Activated CD8-positive, alpha-beta T cell treated with anti-CD3 and anti-CD28 coated beads for 36 hours (primary cell): ENCODE results near the gene MFSD8. TPM values are rescaled to one million over a fixed set of nuclear protein-coding genes. Genes with fewer than 3 reads are reported as not detected.

ENCODE experiments used
- ATAC-seq: fragments of 200-7000 bp; cut with Tn5 transposase; one replicate; pipeline ENCODE4 v1.10.0; 2021; ENCODE audit warnings: mild to moderate bottlenecking, moderate library complexity
- CTCF ChIA-PET: fragments of 350-600 bp; sonication (Branson Sonifier 250); formaldehyde crosslinking; loops from one replicate; lab custom pipeline; 2021; ENCODE audit warnings: antibody characterized with exemption; lab: Charles Lee
- POLR2A ChIA-PET: fragments of 350-600 bp; sonication (Branson Sonifier 250); formaldehyde crosslinking; loops from one replicate; lab custom pipeline; 2021; ENCODE audit warnings: antibody characterized with exemption; lab: Charles Lee
- DNase-seq: peaks from one replicate; pipeline ENCODE4 v3.0.0-alpha.2; 2020
- H3K27ac Mint-ChIP-seq: one replicate; pipeline ENCODE4 v1.8.0; 2021; ENCODE audit warnings: mild to moderate bottlenecking, mixed read lengths
- H3K27me3 Mint-ChIP-seq: one replicate; pipeline ENCODE4 v1.8.0; 2021; ENCODE audit warnings: mixed read lengths
- H3K36me3 Mint-ChIP-seq: one replicate; pipeline ENCODE4 v1.8.0; 2021; ENCODE audit warnings: low read depth, mixed read lengths
- H3K4me1 Mint-ChIP-seq: one replicate; pipeline ENCODE4 v1.8.0; 2021; ENCODE audit warnings: low read depth, mixed read lengths
- H3K4me3 Mint-ChIP-seq: one replicate; pipeline ENCODE4 v1.8.0; 2021; ENCODE audit warnings: mild to moderate bottlenecking, moderate library complexity, mixed read lengths
- H3K9me3 Mint-ChIP-seq: one replicate; pipeline ENCODE4 v1.8.0; 2021; ENCODE audit warnings: mixed read lengths
- CTCF ChIP-seq: fragments of 200-600 bp; IDR thresholded peaks from one replicate; pipeline ENCODE4 v1.8.0; 2022; ENCODE audit warnings: antibody characterized with exemption, mild to moderate bottlenecking
- intact Hi-C: fragments of 100-400 bp; cut with micrococcal nuclease; formaldehyde crosslinking; loops from one replicate; pipeline ENCODE4 v1.10.0; 2022
- total RNA-seq, 2 experiments: library from RNA; stranded (reverse); gene quantifications; one replicate each; pipeline ENCODE4 v1.2.3, GENCODE V29; 2021

Gene MFSD8
- total RNA-seq, 2 experiments from 2014 or later: 12.5 to 14.2 TPM

DNA sequence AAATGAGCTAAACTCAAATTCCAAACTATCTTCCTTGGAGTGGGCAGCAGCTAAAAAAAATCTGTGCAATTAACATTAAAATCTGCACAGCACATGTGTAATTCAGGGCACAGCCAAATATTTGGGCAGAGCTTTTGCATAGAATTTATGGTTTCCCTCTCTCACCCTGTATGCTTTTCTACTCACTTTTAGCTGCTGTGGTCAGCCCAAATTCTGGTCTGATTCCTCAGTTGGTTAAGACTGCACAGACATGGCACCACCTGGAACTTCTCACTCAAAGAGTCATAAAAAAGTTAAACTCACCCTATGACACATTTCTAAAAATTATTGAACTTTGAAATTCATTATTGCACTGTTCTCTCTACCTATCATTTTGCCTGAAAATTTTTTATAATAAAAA, 89.2 kb downstream of the MFSD8 start:
- POLR2A ChIA-PET: no interaction called here
- CTCF ChIA-PET: interaction anchor here (0.7 kb wide), 1 partner anchor 60 kb away, joined by 3 read pairs; no protein-coding TSS in a partner anchor
- Mint-ChIP-seq H3K36me3 (peaks cover 13% of the 10 kb centered on the region), H3K9me3 (no peaks in the 10 kb centered on the region), H3K27me3 (no peaks in the 10 kb centered on the region), H3K27ac (no peak overlapping the region), H3K4me1 (peaks cover 9% of the 10 kb centered on the region), H3K4me3 (no peak overlapping the region)
- no peak for TF ChIP-seq CTCF
- DNase-seq (no peak), ATAC-seq (no peak)
- intact Hi-C loops: no loop called here

- no peak overlapping the region for H3K27ac Mint-ChIP-seq
- no peak overlapping the region for H3K4me3 Mint-ChIP-seq
- peaks cover 5% of the 10 kb centered on the region for H3K4me1 Mint-ChIP-seq
- TF ChIP-seq CTCF: no peak
- no peak for ATAC-seq
- H3K36me3 Mint-ChIP-seq: peaks cover 11% of the 10 kb centered on the region
- intact Hi-C loops: no loop called here
- no peaks in the 10 kb centered on the region for H3K27me3 Mint-ChIP-seq
- no peak for DNase-seq
- ChIA-PET CTCF (no interaction called here), POLR2A (no interaction called here)
- H3K9me3 Mint-ChIP-seq: no peaks in the 10 kb centered on the region
Observed at GRCh38 chr4:127870688-127871087, 94.3 kb downstream of the MFSD8 start.

- Mint-ChIP-seq H3K27me3 (no peaks in the 10 kb centered on the region), H3K4me1 (peaks cover 5% of the 10 kb centered on the region), H3K9me3 (no peaks in the 10 kb centered on the region), H3K36me3 (peaks cover 7% of the 10 kb centered on the region), H3K4me3 (no peak overlapping the region), H3K27ac (no peak overlapping the region)
- no peak for TF ChIP-seq CTCF
- DNase-seq (no peak), ATAC-seq (no peak)
- intact Hi-C loops: no loop called here
- CTCF ChIA-PET: no interaction called here
- POLR2A ChIA-PET: no interaction called here
Observed at GRCh38 chr4:127870281-127870680, 94.7 kb downstream of the MFSD8 start.

DNA sequence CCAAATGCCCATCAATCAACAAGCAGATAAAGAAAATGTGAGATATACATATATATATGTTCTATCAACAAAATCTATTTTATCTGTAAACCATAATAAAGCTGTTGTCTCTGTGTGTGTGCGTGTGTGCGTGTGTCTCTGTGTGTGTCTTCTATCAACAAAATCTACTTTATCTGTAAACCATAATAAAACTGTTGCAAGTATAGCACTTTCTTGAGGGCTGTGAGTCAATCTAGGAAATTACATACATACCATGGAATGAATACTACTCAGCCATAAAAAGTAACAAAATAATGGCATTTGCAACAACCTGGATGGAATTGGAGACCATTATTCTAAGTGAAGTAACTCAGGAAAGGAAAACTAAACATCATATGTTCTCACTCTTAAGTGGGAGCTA, 96.8 kb downstream of the MFSD8 start:
- no peak overlapping the region for H3K27ac Mint-ChIP-seq
- POLR2A ChIA-PET: no interaction called here
- no peaks in the 10 kb centered on the region for H3K9me3 Mint-ChIP-seq
- CTCF ChIA-PET: no interaction called here
- no peaks in the 10 kb centered on the region for H3K27me3 Mint-ChIP-seq
- intact Hi-C loops: no loop called here
- no peak for TF ChIP-seq CTCF
- ATAC-seq (no peak), DNase-seq (no peak)
- H3K4me1 Mint-ChIP-seq: peaks cover 5% of the 10 kb centered on the region
- H3K36me3 Mint-ChIP-seq: peaks cover 5% of the 10 kb centered on the region
- H3K4me3 Mint-ChIP-seq: no peak overlapping the region

Other genes with a start within 250 kb of the MFSD8 start
- not detected for gene SLC25A31, start 234.8 kb downstream of the MFSD8 start, total RNA-seq
- 1 to 10 TPM; 4.1 to 4.6 TPM for gene HSPA4L, start 182.9 kb downstream of the MFSD8 start, total RNA-seq
- gene PLK4, start 84.3 kb downstream of the MFSD8 start, total RNA-seq: 10 to 100 TPM; 42.0 to 45.1 TPM
- gene ABHD18, start 233 bp upstream of the MFSD8 start, total RNA-seq: 10 to 100 TPM; 22.2 to 22.6 TPM
- gene LARP1B, start 96.1 kb upstream of the MFSD8 start, total RNA-seq: 10 to 100 TPM; 23.8 to 23.9 TPM